A204.1 (cell line): Measurements from ENCODE around the gene CLCN1.

Source experiments
- FAIRE-seq: peaks from 2 replicates; lab custom pipeline; 2012; peaks lifted over from hg19 to GRCh38; lab: Jason Lieb, UNC

The CLCN1 gene

DNA sequence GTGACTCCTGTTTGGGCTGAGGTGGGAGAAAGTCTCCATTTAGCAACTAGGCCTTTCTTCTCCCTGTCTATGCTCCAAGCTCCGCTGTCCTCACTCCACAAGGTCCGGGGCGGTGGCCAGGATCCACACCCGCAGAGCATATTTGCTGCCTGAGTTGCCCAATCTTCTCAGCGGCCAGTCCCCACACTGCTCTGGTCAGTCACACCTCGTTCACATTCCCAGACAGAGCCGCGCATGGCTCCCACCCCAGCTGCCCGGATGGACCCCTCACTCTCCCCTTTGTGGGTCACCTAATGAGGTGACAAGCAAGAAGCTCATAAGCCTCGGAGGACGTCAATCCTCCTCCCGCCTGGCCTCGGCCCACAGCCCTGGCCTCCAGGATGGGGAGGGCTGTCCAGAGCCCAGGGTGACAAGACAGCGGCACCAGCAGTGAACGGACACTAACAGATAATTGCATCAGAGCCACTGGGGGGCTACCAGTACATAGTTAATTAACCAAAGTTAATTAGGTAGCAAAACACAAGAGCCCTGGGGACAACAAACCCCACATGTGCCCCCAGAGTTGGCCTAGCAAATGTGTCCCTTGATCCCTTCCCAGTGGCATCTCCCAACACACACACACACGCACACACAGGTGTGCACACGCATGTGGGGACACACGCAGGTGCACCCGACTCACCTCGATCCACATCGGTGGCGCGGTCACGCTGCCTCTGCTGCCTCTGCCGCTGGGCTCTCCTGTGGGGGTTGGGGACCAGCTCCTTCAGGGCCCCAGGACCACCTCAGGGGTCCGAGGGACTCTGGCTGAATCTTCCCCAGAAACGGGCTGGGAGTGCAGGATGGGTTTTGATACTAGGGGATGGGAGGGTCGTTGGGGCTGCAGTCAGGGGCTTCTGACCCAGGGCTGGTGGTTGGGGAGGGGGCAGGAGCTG is 81.0 kb downstream of the CLCN1 start:
- FAIRE-seq = no peak

DNA sequence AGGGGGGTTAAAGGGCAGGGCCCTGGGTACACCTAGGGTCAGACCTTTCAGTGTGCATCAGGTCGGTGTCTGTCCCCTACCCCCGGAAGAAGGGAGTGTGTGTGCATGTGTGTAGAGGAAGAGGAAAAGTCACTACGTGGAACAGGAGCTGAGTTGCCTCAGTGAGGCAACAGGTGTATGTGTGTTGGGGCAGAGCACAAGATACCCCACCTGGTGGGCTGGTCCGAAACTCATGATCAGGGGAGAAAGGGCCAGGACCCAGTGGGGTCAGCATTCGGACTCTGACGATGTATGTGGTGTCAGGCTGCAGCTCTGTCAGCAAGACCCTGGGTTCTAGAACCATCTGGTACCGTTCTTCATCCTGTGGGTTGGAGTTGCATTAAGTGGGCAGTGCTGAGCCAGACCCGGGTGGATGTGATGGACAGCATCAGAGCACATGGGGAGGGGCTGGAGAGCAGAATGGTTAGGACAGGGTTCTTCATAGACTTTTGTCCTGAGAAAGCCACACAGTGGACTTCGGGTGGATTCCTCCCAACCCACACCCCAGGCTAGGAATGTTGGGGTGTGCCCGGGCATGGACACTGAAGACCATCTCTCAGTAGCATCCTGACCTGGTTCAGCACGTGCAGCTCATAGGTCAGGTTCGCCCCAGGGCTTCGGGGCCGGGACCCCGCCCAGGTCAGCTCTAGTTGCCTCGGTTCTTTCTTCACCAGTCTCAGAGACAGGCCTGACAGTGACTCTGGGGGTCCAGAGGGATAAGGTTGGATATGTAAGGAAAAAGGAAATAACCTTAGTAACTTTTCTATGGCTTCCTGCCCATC is 82.0 kb downstream of the CLCN1 start:
- no peak for FAIRE-seq

DNA sequence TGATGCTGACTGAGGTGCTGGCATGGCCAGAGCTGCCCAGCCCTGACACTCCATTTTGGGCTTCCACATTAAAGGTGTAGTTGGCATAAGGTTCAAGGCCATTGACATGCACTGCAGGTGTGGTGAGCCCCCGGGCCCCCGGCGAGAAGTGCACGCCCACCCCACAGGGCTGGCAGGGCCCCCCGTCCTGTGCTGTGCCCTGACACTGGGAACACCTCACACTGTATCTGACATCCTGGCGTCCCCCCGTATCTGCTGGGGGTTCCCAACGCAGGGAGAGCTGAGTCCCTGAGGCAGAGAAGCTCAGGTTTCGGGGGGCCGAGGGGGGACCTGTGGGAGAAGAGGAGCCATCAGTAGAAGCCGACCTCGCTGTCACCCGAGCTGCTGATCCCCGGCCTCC is 82.7 kb downstream of the CLCN1 start:
- no peak for FAIRE-seq

DNA sequence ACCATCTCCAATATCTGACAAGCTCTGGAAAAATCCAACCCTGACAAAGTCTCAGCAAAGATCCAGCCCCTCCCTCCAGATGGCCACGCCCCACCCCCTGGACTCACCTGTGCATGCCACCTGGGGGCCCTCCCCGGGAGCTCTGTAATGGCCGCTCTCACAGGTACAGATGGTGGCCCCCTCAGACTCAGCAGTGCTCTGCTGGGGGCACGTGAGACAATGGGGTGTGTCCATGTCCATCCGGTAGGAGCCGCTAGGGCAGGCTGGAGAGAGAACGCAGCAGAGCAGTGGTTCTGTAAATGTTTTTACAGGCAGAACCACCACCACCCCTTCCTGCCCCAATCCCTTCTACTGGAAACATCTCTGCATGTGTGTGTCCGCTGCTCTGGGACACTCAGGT is 83.2 kb downstream of the CLCN1 start:
- no peak for FAIRE-seq

DNA sequence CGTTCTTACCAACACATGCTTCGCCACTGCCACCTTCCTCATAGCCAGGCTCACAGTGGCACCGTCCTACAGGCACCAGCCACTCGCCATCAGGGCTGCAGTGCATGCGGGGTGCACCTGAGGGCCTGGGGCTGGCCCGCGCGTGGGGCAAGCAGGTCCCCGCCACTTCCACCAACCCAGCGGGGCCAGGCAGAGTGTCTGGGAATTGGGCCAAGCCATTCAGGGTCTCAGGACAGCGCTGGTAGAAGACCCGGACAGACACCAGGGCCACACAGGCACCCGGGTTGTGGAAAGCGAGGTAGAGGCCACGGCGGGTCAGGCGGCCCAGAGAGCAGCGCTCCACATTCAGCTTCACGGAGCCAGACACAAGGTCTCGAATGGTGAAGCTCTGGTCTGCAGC is 83.7 kb downstream of the CLCN1 start:
- no peak for FAIRE-seq

DNA sequence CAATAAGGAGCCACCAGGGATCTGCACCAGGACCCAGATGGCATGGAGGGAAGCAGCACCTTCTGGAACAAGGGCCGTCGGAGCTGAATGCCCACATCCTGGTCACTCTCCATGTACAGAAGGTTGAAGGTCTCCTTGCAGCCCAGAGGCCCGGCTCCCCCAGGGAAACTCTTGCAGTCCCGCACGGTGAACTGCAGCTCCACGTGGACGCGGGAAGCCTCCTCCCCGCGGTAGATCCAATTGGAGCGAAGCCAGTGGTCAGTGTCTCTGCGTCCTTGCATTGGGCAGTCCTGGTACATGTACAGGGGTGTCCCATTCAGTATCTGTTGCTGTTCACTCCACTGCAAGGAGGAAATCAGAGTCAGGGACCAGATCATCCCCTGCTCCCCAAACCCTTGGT is 85.4 kb downstream of the CLCN1 start:
- no peak for FAIRE-seq
